HG02981 (cell line): ENCODE results near the gene ZNF331.

ENCODE experiments used
- ATAC-seq: cut with Tn5 transposase; IDR thresholded peaks from one replicate; pipeline ENCODE4 v1.9.1; 2021; ENCODE audit warnings: mild to moderate bottlenecking, moderate library complexity; ENCODE audit not compliant: unreplicated experiment

ZNF331 gene

GRCh38 chr19:53520547-53521372 is 17.2 kb upstream of the ZNF331 start:
- ATAC-seq: peak; percentile 98

GRCh38 chr19:53521373-53522202 is 16.4 kb upstream of the ZNF331 start:
- ATAC-seq: no peak

GRCh38 chr19:53525922-53526321 is 12.0 kb upstream of the ZNF331 start:
- ATAC-seq: no peak

- ATAC-seq: no peak
Measured at GRCh38 chr19:53530622-53531021, 7.3 kb upstream of the ZNF331 start.

GRCh38 chr19:53531457-53531856 is 6.5 kb upstream of the ZNF331 start:
- no peak for ATAC-seq

GRCh38 chr19:53532362-53532761 is 5.6 kb upstream of the ZNF331 start:
- ATAC-seq: no peak

GRCh38 chr19:53536225-53536548 is 1.8 kb upstream of the ZNF331 start:
- ATAC-seq: no peak

GRCh38 chr19:53537121-53537520 is 824 bp upstream of the ZNF331 start:
- ATAC-seq: no peak

GRCh38 chr19:53538378-53539109 is 599 bp downstream of the ZNF331 start:
- ATAC-seq: peak; percentile 15

- no peak for ATAC-seq
Measured at GRCh38 chr19:53540091-53540490, 2.1 kb downstream of the ZNF331 start.

- no peak for ATAC-seq
Measured at GRCh38 chr19:53541971-53542370, 4.0 kb downstream of the ZNF331 start.

GRCh38 chr19:53545271-53546065 is 7.5 kb downstream of the ZNF331 start:
- no peak for ATAC-seq

GRCh38 chr19:53546758-53547513 is 9.0 kb downstream of the ZNF331 start:
- no peak for ATAC-seq

- no peak for ATAC-seq
Measured at GRCh38 chr19:53549340-53549739, 11.4 kb downstream of the ZNF331 start.

GRCh38 chr19:53552001-53552721 is 14.2 kb downstream of the ZNF331 start:
- ATAC-seq: no peak

GRCh38 chr19:53553156-53553555 is 15.2 kb downstream of the ZNF331 start:
- no peak for ATAC-seq

- ATAC-seq: peak; percentile 72
Measured at GRCh38 chr19:53553865-53554791, 16.2 kb downstream of the ZNF331 start.

- no peak for ATAC-seq
Measured at GRCh38 chr19:53554804-53555203, 16.9 kb downstream of the ZNF331 start.
